HEK293 (cell line): Measurements from ENCODE around the gene CILP.

Source experiments
- YY1 ChIP-seq: fragments of 450-650 bp; formaldehyde crosslinking; IDR thresholded peaks from 2 replicates; pipeline ENCODE4 v1.5.1; 2018; ENCODE audit warnings: missing biosample characterization, missing genetic modification characterization
- ZBTB1 ChIP-seq: fragments of 450-650 bp; formaldehyde crosslinking; IDR thresholded peaks from 2 replicates; pipeline ENCODE4 v1.5.1; 2016; ENCODE audit warnings: missing biosample characterization, missing genetic modification characterization
- ZNF175 ChIP-seq: fragments of 450-650 bp; formaldehyde crosslinking; IDR thresholded peaks from 2 replicates; pipeline ENCODE4 v1.5.1; 2016; ENCODE audit warnings: missing biosample characterization, missing genetic modification characterization
- ZNF223 ChIP-seq: fragments of 450-650 bp; formaldehyde crosslinking; IDR thresholded peaks from 2 replicates; pipeline ENCODE4 v1.5.1; 2016; ENCODE audit warnings: missing biosample characterization, missing genetic modification characterization
- ZNF24 ChIP-seq: fragments of 450-650 bp; formaldehyde crosslinking; IDR thresholded peaks from 2 replicates; pipeline ENCODE4 v1.5.1; 2016; ENCODE audit warnings: missing biosample characterization, missing genetic modification characterization
- ZNF274 ChIP-seq, 2 experiments: fragments of 200-500 bp in 1 of 2; fragments of 450-650 bp in 1 of 2; sonication (Bioruptor generic) in 1 of 2; formaldehyde crosslinking in 1 of 2; IDR thresholded peaks; 2 replicates each; pipeline versions ENCODE4 v1.5.1 to v1.6.1; 2014 to 2016; ENCODE audit warnings: borderline replicate concordance in 1 of 2, inconsistent platforms in 1 of 2, low read length in 1 of 2, missing biosample characterization in 1 of 2, missing genetic modification characterization in 1 of 2
- ZNF423 ChIP-seq: fragments of 450-650 bp; formaldehyde crosslinking; IDR thresholded peaks from 2 replicates; pipeline ENCODE4 v1.5.1; 2016; ENCODE audit warnings: missing biosample characterization, missing genetic modification characterization
- ZNF610 ChIP-seq: fragments of 450-650 bp; formaldehyde crosslinking; IDR thresholded peaks from 2 replicates; pipeline ENCODE4 v1.5.1; 2016; ENCODE audit warnings: missing biosample characterization, missing genetic modification characterization, borderline replicate concordance
- ZNF624 ChIP-seq: fragments of 450-650 bp; formaldehyde crosslinking; IDR thresholded peaks from 2 replicates; pipeline ENCODE4 v1.5.1; 2017; ENCODE audit warnings: missing biosample characterization, missing genetic modification characterization
- TF ChIP-seq, protein P1 (sequence below): fragments of 450-650 bp; formaldehyde crosslinking; IDR thresholded peaks from 2 replicates; pipeline ENCODE4; 2016; ENCODE audit warnings: missing biosample characterization, missing genetic modification characterization
- TF ChIP-seq, protein P2 (sequence below): fragments of 450-650 bp; formaldehyde crosslinking; IDR thresholded peaks from 2 replicates; pipeline ENCODE4 v1.5.1; 2016; ENCODE audit warnings: missing biosample characterization, missing genetic modification characterization
- TF ChIP-seq, protein P3 (sequence below): fragments of 450-650 bp; formaldehyde crosslinking; IDR thresholded peaks from 2 replicates; pipeline ENCODE4 v1.5.1; 2016; ENCODE audit warnings: missing biosample characterization, missing genetic modification characterization
- TF ChIP-seq, protein P4 (sequence below): fragments of 450-650 bp; formaldehyde crosslinking; conservative IDR thresholded peaks from 2 replicates; pipeline ENCODE4 v1.5.1; 2016; ENCODE audit warnings: low read depth, missing biosample characterization, missing genetic modification characterization

DNA sequence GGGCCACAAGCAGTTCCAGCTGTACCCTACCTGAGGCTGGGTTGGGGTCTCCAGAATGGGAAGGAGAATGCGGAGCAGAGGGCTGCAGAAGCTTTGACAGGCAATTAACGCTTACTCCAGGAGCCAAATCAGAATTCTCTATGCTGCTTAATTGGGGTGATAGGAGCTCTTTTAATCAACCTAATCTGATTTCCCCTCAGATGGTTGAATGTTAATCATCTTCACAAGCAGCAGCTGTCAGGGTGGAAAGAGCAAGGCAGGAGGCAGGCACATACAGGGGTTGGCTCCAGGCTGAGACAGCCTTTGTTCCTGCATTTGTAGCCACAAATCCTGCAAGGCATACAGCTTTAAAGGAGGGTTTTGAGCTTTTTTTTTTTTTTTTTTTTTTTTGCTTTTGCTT, 2.6 kb downstream of the CILP start:
- TF ChIP-seq ZNF423 (tag by site-specific recombination) (no peak), ZBTB1 (tag by site-specific recombination) (no peak), ZNF223 (tag by site-specific recombination) (no peak), YY1 (tag by site-specific recombination) (no peak), ZNF610 (tag by site-specific recombination) (no peak), ZNF24 (tag by site-specific recombination) (no peak), ZNF274 (IDR thresholded peaks at IDR 0.05; ENCODE audit: low read length) (no peak), ZNF274 (tag by site-specific recombination; IDR thresholded peaks at IDR 0.05; ENCODE audit: borderline replicate concordance) (no peak), ZNF175 (tag by site-specific recombination) (no peak), ZNF624 (tag by site-specific recombination) (no peak)
- TF ChIP-seq, protein P1, sequence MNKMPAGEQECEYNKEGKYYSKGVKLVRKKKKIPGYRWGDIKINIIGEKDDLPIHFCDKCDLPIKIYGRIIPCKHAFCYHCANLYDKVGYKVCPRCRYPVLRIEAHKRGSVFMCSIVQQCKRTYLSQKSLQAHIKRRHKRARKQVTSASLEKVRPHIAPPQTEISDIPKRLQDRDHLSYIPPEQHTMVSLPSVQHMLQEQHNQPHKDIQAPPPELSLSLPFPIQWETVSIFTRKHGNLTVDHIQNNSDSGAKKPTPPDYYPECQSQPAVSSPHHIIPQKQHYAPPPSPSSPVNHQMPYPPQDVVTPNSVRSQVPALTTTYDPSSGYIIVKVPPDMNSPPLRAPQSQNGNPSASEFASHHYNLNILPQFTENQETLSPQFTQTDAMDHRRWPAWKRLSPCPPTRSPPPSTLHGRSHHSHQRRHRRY (tag by site-specific recombination), result no peak
- TF ChIP-seq, protein P2, sequence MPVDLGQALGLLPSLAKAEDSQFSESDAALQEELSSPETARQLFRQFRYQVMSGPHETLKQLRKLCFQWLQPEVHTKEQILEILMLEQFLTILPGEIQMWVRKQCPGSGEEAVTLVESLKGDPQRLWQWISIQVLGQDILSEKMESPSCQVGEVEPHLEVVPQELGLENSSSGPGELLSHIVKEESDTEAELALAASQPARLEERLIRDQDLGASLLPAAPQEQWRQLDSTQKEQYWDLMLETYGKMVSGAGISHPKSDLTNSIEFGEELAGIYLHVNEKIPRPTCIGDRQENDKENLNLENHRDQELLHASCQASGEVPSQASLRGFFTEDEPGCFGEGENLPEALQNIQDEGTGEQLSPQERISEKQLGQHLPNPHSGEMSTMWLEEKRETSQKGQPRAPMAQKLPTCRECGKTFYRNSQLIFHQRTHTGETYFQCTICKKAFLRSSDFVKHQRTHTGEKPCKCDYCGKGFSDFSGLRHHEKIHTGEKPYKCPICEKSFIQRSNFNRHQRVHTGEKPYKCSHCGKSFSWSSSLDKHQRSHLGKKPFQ (tag by site-specific recombination), result no peak
- TF ChIP-seq, protein P3, sequence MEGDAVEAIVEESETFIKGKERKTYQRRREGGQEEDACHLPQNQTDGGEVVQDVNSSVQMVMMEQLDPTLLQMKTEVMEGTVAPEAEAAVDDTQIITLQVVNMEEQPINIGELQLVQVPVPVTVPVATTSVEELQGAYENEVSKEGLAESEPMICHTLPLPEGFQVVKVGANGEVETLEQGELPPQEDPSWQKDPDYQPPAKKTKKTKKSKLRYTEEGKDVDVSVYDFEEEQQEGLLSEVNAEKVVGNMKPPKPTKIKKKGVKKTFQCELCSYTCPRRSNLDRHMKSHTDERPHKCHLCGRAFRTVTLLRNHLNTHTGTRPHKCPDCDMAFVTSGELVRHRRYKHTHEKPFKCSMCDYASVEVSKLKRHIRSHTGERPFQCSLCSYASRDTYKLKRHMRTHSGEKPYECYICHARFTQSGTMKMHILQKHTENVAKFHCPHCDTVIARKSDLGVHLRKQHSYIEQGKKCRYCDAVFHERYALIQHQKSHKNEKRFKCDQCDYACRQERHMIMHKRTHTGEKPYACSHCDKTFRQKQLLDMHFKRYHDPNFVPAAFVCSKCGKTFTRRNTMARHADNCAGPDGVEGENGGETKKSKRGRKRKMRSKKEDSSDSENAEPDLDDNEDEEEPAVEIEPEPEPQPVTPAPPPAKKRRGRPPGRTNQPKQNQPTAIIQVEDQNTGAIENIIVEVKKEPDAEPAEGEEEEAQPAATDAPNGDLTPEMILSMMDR (tag by site-specific recombination), result no peak
- TF ChIP-seq, protein P4, sequence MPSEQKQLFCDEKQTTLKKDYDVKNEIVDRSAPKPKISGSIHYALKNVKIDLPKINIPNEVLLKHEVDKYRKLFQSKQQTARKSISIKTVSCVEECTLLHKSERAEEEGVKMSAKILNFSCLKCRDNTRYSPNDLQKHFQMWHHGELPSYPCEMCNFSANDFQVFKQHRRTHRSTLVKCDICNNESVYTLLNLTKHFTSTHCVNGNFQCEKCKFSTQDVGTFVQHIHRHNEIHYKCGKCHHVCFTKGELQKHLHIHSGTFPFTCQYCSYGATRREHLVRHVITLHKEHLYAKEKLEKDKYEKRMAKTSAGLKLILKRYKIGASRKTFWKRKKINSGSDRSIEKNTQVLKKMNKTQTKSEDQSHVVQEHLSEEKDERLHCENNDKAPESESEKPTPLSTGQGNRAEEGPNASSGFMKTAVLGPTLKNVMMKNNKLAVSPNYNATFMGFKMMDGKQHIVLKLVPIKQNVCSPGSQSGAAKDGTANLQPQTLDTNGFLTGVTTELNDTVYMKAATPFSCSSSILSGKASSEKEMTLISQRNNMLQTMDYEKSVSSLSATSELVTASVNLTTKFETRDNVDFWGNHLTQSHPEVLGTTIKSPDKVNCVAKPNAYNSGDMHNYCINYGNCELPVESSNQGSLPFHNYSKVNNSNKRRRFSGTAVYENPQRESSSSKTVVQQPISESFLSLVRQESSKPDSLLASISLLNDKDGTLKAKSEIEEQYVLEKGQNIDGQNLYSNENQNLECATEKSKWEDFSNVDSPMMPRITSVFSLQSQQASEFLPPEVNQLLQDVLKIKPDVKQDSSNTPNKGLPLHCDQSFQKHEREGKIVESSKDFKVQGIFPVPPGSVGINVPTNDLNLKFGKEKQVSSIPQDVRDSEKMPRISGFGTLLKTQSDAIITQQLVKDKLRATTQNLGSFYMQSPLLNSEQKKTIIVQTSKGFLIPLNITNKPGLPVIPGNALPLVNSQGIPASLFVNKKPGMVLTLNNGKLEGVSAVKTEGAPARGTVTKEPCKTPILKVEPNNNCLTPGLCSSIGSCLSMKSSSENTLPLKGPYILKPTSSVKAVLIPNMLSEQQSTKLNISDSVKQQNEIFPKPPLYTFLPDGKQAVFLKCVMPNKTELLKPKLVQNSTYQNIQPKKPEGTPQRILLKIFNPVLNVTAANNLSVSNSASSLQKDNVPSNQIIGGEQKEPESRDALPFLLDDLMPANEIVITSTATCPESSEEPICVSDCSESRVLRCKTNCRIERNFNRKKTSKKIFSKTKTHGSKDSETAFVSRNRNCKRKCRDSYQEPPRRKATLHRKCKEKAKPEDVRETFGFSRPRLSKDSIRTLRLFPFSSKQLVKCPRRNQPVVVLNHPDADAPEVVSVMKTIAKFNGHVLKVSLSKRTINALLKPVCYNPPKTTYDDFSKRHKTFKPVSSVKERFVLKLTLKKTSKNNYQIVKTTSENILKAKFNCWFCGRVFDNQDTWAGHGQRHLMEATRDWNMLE, result no peak
